ENCODE data around the gene RAPGEF1. TPM values are rescaled to one million over a fixed set of nuclear protein-coding genes. Genes with fewer than 3 reads are reported as not detected.

Gene RAPGEF1
- total and polyA plus RNA-seq, 12 donors: 39.6 to 135 (median 111) TPM

DNA sequence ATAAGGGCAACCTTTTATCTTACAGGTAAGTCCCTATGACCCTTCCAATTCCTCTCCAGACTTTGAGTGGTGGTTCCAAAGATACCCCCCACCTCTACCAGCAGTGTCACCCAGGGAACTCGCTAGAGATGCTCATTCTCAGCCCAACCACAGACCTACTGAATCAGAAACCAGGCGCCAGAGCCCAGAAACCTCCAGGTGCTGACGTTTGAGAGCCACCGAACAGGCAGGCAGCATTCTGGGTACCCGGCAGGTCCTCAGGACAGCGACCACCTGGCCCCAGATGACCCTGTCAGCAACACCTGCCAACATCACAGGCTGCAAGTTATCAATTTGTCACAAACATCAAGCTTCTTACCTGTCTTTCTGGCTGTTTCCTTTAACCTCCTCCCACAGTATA lies 19.5 kb downstream of the RAPGEF1 start:
- H3K36me3 ChIP-seq: peaks cover 0 to 28% (median 0%) of the 10 kb centered on the region in 9 donors
- ATAC-seq: no peak
- H3K4me1 ChIP-seq: peaks cover 8 to 93% (median 79%) of the 10 kb centered on the region in 9 donors
- H3K4me3 ChIP-seq: no peak overlapping the region
- H3K27ac ChIP-seq: peak overlapping the region in 2 of 10 donors; percentile 42 to 82
- intact Hi-C loops (cut with DNase I): no loop called here
- TF ChIP-seq, protein P1, sequence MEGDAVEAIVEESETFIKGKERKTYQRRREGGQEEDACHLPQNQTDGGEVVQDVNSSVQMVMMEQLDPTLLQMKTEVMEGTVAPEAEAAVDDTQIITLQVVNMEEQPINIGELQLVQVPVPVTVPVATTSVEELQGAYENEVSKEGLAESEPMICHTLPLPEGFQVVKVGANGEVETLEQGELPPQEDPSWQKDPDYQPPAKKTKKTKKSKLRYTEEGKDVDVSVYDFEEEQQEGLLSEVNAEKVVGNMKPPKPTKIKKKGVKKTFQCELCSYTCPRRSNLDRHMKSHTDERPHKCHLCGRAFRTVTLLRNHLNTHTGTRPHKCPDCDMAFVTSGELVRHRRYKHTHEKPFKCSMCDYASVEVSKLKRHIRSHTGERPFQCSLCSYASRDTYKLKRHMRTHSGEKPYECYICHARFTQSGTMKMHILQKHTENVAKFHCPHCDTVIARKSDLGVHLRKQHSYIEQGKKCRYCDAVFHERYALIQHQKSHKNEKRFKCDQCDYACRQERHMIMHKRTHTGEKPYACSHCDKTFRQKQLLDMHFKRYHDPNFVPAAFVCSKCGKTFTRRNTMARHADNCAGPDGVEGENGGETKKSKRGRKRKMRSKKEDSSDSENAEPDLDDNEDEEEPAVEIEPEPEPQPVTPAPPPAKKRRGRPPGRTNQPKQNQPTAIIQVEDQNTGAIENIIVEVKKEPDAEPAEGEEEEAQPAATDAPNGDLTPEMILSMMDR (IDR thresholded peaks at IDR 0.05): no peak
- no peak for DNase-seq
- no peaks in the 10 kb centered on the region for H3K9me3 ChIP-seq
- H3K27me3 ChIP-seq: no peaks in the 10 kb centered on the region
- 92 to 94% methylated on average over 6 of the region's 6 CpGs for WGBS, 2 donors

DNA sequence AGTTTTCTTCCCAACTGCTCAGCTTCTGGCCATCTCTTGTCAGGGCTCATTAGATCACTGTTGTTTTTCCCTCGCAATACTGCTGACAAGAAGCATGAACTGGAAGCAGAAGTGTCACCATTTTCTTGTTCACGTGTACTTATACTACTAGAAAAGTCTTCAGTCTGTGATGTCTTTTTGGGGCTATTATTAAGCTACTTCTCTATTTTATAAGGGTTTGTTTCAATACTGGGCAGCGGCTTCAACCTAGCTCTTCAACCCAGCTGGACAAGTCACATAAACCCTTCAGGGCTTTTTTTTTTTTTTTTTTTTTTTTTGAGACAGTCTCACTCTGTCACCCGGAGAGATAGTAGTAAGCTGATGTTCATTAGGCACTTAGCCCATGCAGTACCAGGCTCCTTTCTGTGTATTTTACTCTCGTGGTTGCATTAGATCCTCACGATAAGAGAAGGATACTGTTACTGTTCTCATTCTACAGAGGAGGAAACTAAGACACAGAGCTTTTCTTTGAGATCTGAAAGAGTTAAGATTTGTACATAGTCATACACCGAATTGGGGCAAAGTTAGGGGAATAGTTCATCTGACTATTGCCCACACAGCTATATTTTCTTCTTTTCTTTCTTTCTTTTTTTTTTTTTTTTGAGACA lies 20.5 kb downstream of the RAPGEF1 start:
- H3K27me3 ChIP-seq: no peaks in the 10 kb centered on the region
- peaks cover 0 to 37% (median 0%) of the 10 kb centered on the region in 9 donors for H3K36me3 ChIP-seq
- ATAC-seq: no peak
- H3K9me3 ChIP-seq: no peaks in the 10 kb centered on the region
- TF ChIP-seq, protein P1 (IDR thresholded peaks at IDR 0.05): no peak
- H3K4me3 ChIP-seq: no peak overlapping the region
- intact Hi-C loops (cut with DNase I): no loop called here
- peak overlapping the region in 8 of 10 donors; percentile 11 to 90 (median 46) for H3K27ac ChIP-seq
- no peak for DNase-seq
- H3K4me1 ChIP-seq: peaks cover 8 to 93% (median 79%) of the 10 kb centered on the region in 9 donors
- WGBS, 2 donors: 66 to 68% methylated on average over 7 of the region's 7 CpGs

DNA sequence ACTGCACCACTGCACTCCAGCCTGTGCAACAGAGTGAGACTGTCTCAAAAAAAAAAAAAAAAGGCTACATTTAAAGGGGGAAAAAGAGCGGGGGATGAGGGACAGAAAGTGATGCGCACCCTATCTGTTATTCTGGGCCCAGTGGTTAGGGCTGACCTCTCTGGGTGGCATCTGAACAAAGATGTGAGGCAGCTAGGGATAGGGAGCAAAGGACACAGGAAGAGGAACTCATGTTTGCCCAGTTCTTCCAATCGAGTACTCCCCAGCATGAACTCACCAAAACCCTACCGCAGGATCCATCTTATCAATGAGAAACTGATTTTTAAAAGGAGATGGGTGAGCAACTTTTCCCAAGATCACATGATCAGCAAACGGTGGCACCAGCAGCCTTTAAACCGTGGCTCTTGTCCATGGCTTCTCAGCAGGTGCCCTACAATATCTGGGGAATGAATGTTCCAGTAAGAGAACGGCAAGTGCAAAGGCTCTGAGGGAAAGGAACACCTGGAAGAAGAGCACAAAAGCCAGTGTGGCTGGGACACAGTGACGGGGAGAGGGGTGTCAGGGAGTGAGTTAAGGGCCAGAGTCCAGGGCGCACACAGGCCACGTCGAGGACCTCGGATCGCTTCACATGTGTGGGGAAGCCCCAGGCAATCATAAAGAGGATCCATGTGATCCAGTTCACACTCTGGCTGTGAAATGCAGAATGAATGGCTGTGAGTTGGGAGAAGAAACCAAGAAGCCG lies 22.0 kb downstream of the RAPGEF1 start:
- no peak for ATAC-seq
- Histone ChIP-seq H3K27me3 (no peaks in the 10 kb centered on the region), H3K4me1 (peaks cover 12 to 98% (median 78%) of the 10 kb centered on the region in 9 donors), H3K4me3 (no peak overlapping the region), H3K36me3 (peaks cover 0 to 29% (median 0%) of the 10 kb centered on the region in 9 donors), H3K9me3 (no peaks in the 10 kb centered on the region), H3K27ac (peak overlapping the region in 6 of 10 donors; percentile 42 to 90 (median 77))
- WGBS, 2 donors: 87 to 89% methylated on average over 14 of the region's 14 CpGs
- intact Hi-C loops (cut with DNase I): no loop called here
- no peak for DNase-seq
- TF ChIP-seq, protein P1 (IDR thresholded peaks at IDR 0.05): no peak

DNA sequence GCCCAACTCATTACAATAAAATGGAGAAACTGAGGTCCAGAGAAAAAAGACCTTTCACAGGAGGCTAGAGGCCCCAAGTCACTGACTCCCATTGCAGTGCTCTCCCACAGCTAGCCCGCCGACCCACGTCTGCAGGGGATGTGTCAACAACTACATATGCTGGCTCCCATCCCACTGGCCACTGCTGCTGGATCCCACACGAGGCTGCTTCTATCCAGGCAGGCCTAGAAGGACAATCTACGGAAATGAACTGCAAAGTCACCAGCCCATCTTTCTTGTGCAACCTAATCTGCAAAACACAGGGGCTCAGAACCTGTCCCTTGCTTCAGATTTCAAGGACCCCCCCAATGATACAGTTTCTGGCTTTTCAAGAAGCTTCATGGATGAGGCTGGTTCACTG lies 24.0 kb downstream of the RAPGEF1 start:
- DNase-seq: peak; percentile 55 to 72
- 42 to 54% methylated on average over 5 of the region's 5 CpGs for WGBS, 2 donors
- Histone ChIP-seq H3K4me3 (no peak overlapping the region), H3K36me3 (peaks cover 0 to 19% (median 0%) of the 10 kb centered on the region in 9 donors), H3K4me1 (peaks cover 9 to 99% (median 84%) of the 10 kb centered on the region in 9 donors), H3K27me3 (no peaks in the 10 kb centered on the region), H3K9me3 (no peaks in the 10 kb centered on the region), H3K27ac (peak overlapping the region; percentile 72 to 91 (median 78))
- TF ChIP-seq, protein P1 (IDR thresholded peaks at IDR 0.05): no peak
- peak in 6 of 8 donors; percentile 20 to 54 (median 35) for ATAC-seq
- intact Hi-C loops (cut with DNase I): no loop called here
